22Rv1 (cell line): ENCODE data around the gene MARCHF3.
"Not testable (repeated sequence)": the region's sequence is repeated elsewhere in the genome, so short reads cannot be mapped to it uniquely, and the experiment has no call there.

ENCODE experiments used
- CTCF ChIP-seq: fragments of 450-650 bp; IDR thresholded peaks from 2 replicates; pipeline ENCODE4 v1.5.1; 2017; ENCODE audit warnings: mild to moderate bottlenecking
- ZFX ChIP-seq: fragments of 450-650 bp; IDR thresholded peaks from 2 replicates; pipeline ENCODE4 v1.6.1; 2017; ENCODE audit warnings: antibody characterized with exemption, borderline replicate concordance

GRCh38 chr5:126843375-126843774, 187.0 kb downstream of the MARCHF3 start:
- TF ChIP-seq CTCF, ZFX: not testable (repeated sequence)
